ENCODE results near the gene RNASE7.

RNASE7 gene

GRCh38 chr14:21061347-21061668, 19.1 kb downstream of the RNASE7 start:
- Mint-ChIP-seq H3K27ac (peak overlapping the region; percentile 4 to 78 (median 54)), H3K27me3 (ENCODE audit: low read depth) (peaks cover 4% of the 10 kb centered on the region), H3K4me3 (peak overlapping the region in 1 of 3 experiments; percentile 8), H3K36me3 (ENCODE audit: low read depth) (no peaks in the 10 kb centered on the region), H3K9me3 (no peaks in the 10 kb centered on the region), H3K4me1 (peaks cover 31% of the 10 kb centered on the region)
- no peak for TF ChIP-seq CTCF (IDR thresholded peaks at IDR 0.05; ENCODE audit: unreplicated experiment in 3 of 3)

- Mint-ChIP-seq H3K4me3 (peak overlapping the region in 2 of 3 experiments; percentile 33 to 48), H3K27ac (peak overlapping the region; percentile 76 to 80 (median 79)), H3K36me3 (ENCODE audit: low read depth) (no peaks in the 10 kb centered on the region), H3K9me3 (no peaks in the 10 kb centered on the region), H3K4me1 (peaks cover 30% of the 10 kb centered on the region), H3K27me3 (ENCODE audit: low read depth) (peaks cover 4% of the 10 kb centered on the region)
- no peak for TF ChIP-seq CTCF (IDR thresholded peaks at IDR 0.05; ENCODE audit: unreplicated experiment in 3 of 3)
Measured at GRCh38 chr14:21063479-21063878, 21.3 kb downstream of the RNASE7 start.

- Mint-ChIP-seq H3K4me1 (peaks cover 29% of the 10 kb centered on the region), H3K4me3 (peak overlapping the region in 2 of 3 experiments; percentile 3 to 44), H3K27me3 (ENCODE audit: low read depth) (peaks cover 8% of the 10 kb centered on the region), H3K27ac (peak overlapping the region in 2 of 3 experiments; percentile 37 to 53), H3K36me3 (ENCODE audit: low read depth) (peaks cover 3% of the 10 kb centered on the region), H3K9me3 (no peaks in the 10 kb centered on the region)
- TF ChIP-seq CTCF (IDR thresholded peaks at IDR 0.05; ENCODE audit: unreplicated experiment in 3 of 3) = peak in 1 of 3 experiments; percentile 14
Measured at GRCh38 chr14:21066882-21067502, 24.8 kb downstream of the RNASE7 start.

GRCh38 chr14:21068521-21069387, 26.6 kb downstream of the RNASE7 start:
- TF ChIP-seq CTCF (IDR thresholded peaks at IDR 0.05; ENCODE audit: unreplicated experiment in 3 of 3) = peak; percentile 48 to 67 (median 60)
- H3K9me3 Mint-ChIP-seq = no peaks in the 10 kb centered on the region
- peaks cover 31% of the 10 kb centered on the region for H3K4me1 Mint-ChIP-seq
- H3K27ac Mint-ChIP-seq = peak overlapping the region; percentile 98 to 100 (median 99)
- H3K36me3 Mint-ChIP-seq (ENCODE audit: low read depth) = peaks cover 15% of the 10 kb centered on the region
- peaks cover 5% of the 10 kb centered on the region for H3K27me3 Mint-ChIP-seq (ENCODE audit: low read depth)
- H3K4me3 Mint-ChIP-seq = peak overlapping the region; percentile 89 to 92 (median 91)

GRCh38 chr14:21069388-21070082, 27.4 kb downstream of the RNASE7 start:
- H3K36me3 Mint-ChIP-seq (ENCODE audit: low read depth) = peaks cover 18% of the 10 kb centered on the region
- no peaks in the 10 kb centered on the region for H3K9me3 Mint-ChIP-seq
- peak overlapping the region; percentile 98 to 100 (median 99) for H3K27ac Mint-ChIP-seq
- no peak for TF ChIP-seq CTCF (IDR thresholded peaks at IDR 0.05; ENCODE audit: unreplicated experiment in 3 of 3)
- H3K4me3 Mint-ChIP-seq = peak overlapping the region; percentile 89 to 92 (median 91)
- H3K4me1 Mint-ChIP-seq = peaks cover 29% of the 10 kb centered on the region
- peaks cover 5% of the 10 kb centered on the region for H3K27me3 Mint-ChIP-seq (ENCODE audit: low read depth)
